Glutamatergic neuron (in vitro differentiated cells): Measurements from ENCODE around the gene C1RL. TPM values are rescaled to one million over a fixed set of nuclear protein-coding genes. Genes with fewer than 3 reads are reported as not detected.

Experiments used
- DNase-seq: peaks from one replicate; pipeline ENCODE4 v3.0.0; 2022
- H3K27ac Mint-ChIP-seq: one replicate; pipeline ENCODE4 v1.8.0; 2020; ENCODE audit warnings: mild to moderate bottlenecking, mixed read lengths, inconsistent platforms; ENCODE audit not compliant: unreplicated experiment
- H3K27me3 Mint-ChIP-seq: one replicate; pipeline ENCODE4 v1.8.0; 2020; ENCODE audit warnings: mild to moderate bottlenecking, moderate library complexity, mixed read lengths, inconsistent platforms; ENCODE audit not compliant: unreplicated experiment
- H3K36me3 Mint-ChIP-seq: one replicate; pipeline ENCODE4 v1.8.0; 2020; ENCODE audit warnings: mild to moderate bottlenecking, mixed read lengths, inconsistent platforms; ENCODE audit not compliant: unreplicated experiment
- H3K4me1 Mint-ChIP-seq: one replicate; pipeline ENCODE4 v1.8.0; 2020; ENCODE audit warnings: mild to moderate bottlenecking, low read depth, mixed read lengths, inconsistent platforms; ENCODE audit not compliant: unreplicated experiment
- H3K4me3 Mint-ChIP-seq: one replicate; pipeline ENCODE4 v1.8.0; 2020; ENCODE audit warnings: mild to moderate bottlenecking, mixed read lengths, inconsistent platforms; ENCODE audit not compliant: unreplicated experiment
- H3K9me3 Mint-ChIP-seq: one replicate; pipeline ENCODE4 v1.8.0; 2020; ENCODE audit warnings: mild to moderate bottlenecking, moderate library complexity, mixed read lengths, inconsistent platforms; ENCODE audit not compliant: unreplicated experiment
- CTCF ChIP-seq: fragments of 200-600 bp; sonication (generic); IDR thresholded peaks from one replicate; pipeline ENCODE4 v1.5.0; 2021; ENCODE audit not compliant: partially characterized antibody, unreplicated experiment
- total RNA-seq: library from RNA; stranded (reverse); fragmentation: NEBNext Ultra II Directional; extraction: Animal tissue kit (Norgen Biotek cat#: 25700); gene quantifications from one replicate; pipeline ENCODE4 v1.2.1, GENCODE V29; 2021; ENCODE audit not compliant: unreplicated experiment

Gene C1RL
- total RNA-seq, 1 donor from 2014 or later, result 12.8 TPM

- TF ChIP-seq CTCF, result no peak
- no peak overlapping the region for H3K4me3 Mint-ChIP-seq
- no peak overlapping the region for H3K27ac Mint-ChIP-seq
- H3K36me3 Mint-ChIP-seq, result peaks cover 6% of the 10 kb centered on the region
- DNase-seq, result no peak
- no peaks in the 10 kb centered on the region for H3K9me3 Mint-ChIP-seq
- H3K27me3 Mint-ChIP-seq, result peaks cover 6% of the 10 kb centered on the region
- no peaks in the 10 kb centered on the region for H3K4me1 Mint-ChIP-seq
These were observed 36.5 kb downstream of the C1RL start for GRCh38 chr12:7072554-7072953.

DNA sequence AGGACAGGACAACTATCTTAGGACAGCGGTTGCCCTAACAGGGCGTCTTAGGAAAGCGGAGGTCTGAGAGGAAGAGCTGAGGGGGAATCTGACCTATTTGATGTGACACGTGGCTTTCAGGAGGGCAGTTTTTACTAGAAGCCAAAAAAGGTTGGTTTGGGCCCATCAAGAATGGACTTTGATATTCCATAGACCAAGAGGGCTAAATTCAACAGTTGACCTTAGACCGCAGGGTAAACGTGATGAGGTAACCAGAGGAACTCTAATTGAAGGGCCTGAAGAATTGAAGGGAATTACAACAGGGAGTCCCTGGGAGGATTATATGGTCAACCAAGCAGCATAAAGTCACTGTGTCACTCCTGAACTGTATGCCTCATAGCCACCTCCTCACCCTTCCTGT, 37.0 kb downstream of the C1RL start:
- H3K27ac Mint-ChIP-seq, result no peak overlapping the region
- H3K4me3 Mint-ChIP-seq, result no peak overlapping the region
- peaks cover 6% of the 10 kb centered on the region for H3K27me3 Mint-ChIP-seq
- peaks cover 4% of the 10 kb centered on the region for H3K36me3 Mint-ChIP-seq
- no peak for DNase-seq
- no peaks in the 10 kb centered on the region for H3K4me1 Mint-ChIP-seq
- no peaks in the 10 kb centered on the region for H3K9me3 Mint-ChIP-seq
- TF ChIP-seq CTCF, result no peak

DNA sequence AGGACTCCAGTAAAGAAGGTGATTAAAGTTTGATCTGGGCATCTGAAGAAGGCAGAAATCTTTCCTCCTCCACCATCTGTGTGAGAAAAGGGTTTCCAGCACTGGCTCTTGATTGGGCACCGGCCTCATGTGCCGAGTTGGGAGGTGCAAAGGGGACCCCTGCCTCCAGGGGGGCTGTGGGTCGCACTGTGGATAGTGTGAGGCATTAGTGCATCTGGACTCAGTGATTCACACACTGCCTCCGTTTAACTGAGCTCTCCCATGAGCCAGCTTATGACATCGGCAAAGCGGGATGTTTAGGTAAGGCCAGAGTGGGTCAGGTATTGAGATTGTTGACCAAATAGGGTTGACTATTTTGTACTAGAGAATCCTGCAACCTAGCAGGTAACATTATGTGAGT, 39.6 kb downstream of the C1RL start:
- Mint-ChIP-seq H3K27ac (no peak overlapping the region), H3K4me1 (no peaks in the 10 kb centered on the region), H3K9me3 (no peaks in the 10 kb centered on the region), H3K4me3 (no peak overlapping the region), H3K27me3 (peaks cover 2% of the 10 kb centered on the region), H3K36me3 (no peaks in the 10 kb centered on the region)
- no peak for TF ChIP-seq CTCF
- DNase-seq, result no peak

- Mint-ChIP-seq H3K36me3 (no peaks in the 10 kb centered on the region), H3K9me3 (no peaks in the 10 kb centered on the region), H3K4me3 (no peak overlapping the region), H3K4me1 (no peaks in the 10 kb centered on the region), H3K27ac (no peak overlapping the region), H3K27me3 (peaks cover 2% of the 10 kb centered on the region)
- TF ChIP-seq CTCF, result no peak
- no peak for DNase-seq
These were observed 40.0 kb downstream of the C1RL start for GRCh38 chr12:7068994-7069346.

- H3K9me3 Mint-ChIP-seq, result no peaks in the 10 kb centered on the region
- no peak overlapping the region for H3K4me3 Mint-ChIP-seq
- H3K36me3 Mint-ChIP-seq, result no peaks in the 10 kb centered on the region
- no peaks in the 10 kb centered on the region for H3K4me1 Mint-ChIP-seq
- DNase-seq, result no peak
- no peak for TF ChIP-seq CTCF
- H3K27me3 Mint-ChIP-seq, result peaks cover 2% of the 10 kb centered on the region
- H3K27ac Mint-ChIP-seq, result no peak overlapping the region
These were observed 40.6 kb downstream of the C1RL start for GRCh38 chr12:7068240-7068993.
